ENCODE measurements around the gene LPIN3.

DNA sequence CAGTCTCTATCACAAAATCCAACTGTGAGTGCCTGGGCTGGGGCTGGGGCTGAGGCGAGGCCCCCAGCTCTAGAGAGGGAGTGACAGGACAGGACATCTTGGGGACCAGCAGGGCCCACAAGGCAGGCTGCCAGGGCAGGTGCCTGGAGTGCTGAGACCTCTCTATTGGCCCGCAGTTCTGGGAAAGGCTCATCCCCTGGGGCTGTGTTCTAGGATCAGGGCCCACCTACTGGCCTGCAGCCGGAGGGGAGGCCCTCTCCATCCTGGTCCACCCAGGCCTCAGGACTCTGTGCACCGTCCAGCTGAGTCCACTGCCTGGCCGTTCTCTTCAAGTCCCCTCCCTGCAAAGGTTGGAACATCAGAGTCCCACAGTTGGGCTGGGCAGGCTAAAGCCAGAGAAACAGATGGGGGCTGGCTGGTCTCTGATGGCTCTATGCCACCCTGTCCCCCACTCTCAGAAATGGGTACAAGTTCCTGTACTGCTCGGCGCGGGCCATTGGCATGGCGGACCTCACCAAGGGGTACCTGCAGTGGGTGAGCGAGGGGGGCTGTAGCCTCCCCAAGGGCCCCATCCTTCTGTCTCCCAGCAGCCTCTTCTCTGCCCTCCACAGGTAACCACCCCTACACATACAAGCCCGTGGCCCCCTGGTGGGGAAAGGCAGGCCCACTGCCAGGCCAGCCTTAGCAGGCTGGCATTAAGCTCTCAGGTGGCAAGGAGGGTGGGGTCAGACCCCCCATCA, 17.0 kb downstream of the LPIN3 start:
- TF ChIP-seq, protein P1, sequence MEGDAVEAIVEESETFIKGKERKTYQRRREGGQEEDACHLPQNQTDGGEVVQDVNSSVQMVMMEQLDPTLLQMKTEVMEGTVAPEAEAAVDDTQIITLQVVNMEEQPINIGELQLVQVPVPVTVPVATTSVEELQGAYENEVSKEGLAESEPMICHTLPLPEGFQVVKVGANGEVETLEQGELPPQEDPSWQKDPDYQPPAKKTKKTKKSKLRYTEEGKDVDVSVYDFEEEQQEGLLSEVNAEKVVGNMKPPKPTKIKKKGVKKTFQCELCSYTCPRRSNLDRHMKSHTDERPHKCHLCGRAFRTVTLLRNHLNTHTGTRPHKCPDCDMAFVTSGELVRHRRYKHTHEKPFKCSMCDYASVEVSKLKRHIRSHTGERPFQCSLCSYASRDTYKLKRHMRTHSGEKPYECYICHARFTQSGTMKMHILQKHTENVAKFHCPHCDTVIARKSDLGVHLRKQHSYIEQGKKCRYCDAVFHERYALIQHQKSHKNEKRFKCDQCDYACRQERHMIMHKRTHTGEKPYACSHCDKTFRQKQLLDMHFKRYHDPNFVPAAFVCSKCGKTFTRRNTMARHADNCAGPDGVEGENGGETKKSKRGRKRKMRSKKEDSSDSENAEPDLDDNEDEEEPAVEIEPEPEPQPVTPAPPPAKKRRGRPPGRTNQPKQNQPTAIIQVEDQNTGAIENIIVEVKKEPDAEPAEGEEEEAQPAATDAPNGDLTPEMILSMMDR (IDR thresholded peaks at IDR 0.05; ENCODE audit: borderline replicate concordance, extremely low read depth, low read length, poor library complexity, severe bottlenecking): peak; percentile 36
- no peak for TF ChIP-seq EZH2 (IDR thresholded peaks at IDR 0.05; ENCODE audit: borderline replicate concordance, low read depth, low read length, severe bottlenecking)

All from DND-41 (cell line).